ENCODE results near the gene GPBAR1.

Gene GPBAR1

DNA sequence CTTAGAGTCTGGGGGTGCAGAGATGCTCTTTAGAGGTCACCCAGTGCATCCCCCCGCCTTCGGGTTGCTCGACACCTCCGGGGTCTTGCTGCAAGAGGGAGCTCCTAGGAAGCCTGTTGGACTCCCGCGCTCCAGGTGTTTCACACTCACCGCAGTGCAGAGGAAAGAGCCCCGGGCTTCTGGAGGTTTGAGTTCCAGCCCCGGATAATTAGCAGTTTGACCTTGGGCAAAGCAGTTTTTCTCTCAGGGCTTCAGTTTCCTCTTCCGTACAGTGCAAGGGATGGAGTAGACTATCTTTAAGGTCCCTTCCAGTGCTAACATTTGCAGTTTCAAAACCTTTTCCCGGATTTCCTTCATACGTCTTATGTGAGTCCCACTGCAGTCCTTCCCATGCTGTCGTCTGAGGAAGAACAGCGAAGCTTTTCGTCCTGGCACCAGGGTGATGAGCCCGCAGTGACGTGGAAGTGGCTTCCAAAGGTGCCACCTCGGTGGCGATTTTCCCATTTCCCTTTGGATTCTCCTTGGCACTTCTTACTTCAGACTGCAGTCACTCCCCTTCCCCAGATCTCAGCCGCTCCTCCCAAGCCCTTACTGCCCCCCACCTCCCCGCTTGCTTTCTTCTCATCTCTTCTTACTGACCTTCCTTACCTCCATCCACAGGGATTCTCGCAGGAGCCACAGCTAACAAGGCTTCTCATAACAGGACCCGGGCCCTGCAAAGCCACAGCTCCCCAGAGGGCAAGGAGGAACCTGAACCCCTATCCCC is 10.1 kb downstream of the GPBAR1 start:
- Histone ChIP-seq H3K4me1 (ENCODE audit: low read length) (peaks cover 3% of the 10 kb centered on the region; the same call in 1 of the 2 replicates), H3K9ac (ENCODE audit: low read length) (peak overlapping the region; percentile 65; the same call in 1 of the 2 replicates), H3K27ac (ENCODE audit: low read length) (no peak overlapping the region), H3K9me3 (replicated peaks; ENCODE audit: insufficient read depth, low read length) (no peaks in the 10 kb centered on the region), H3K79me2 (ENCODE audit: low read length) (peaks cover 49% of the 10 kb centered on the region), H3K36me3 (replicated peaks; ENCODE audit: insufficient read depth, low read length) (no peaks in the 10 kb centered on the region; the same call in 1 of the 2 replicates), H3K4me2 (ENCODE audit: low read depth, low read length) (peak overlapping the region; percentile 95), H4K20me1 (ENCODE audit: insufficient read depth, low read length) (no peaks in the 10 kb centered on the region), H2AFZ (ENCODE audit: low read length) (peak overlapping the region; percentile 73), H3K4me3 (ENCODE audit: low read length) (peak overlapping the region; percentile 91), H3K9me2 (replicated peaks; ENCODE audit: insufficient read depth, low read length) (no peaks in the 10 kb centered on the region), H3F3A (ENCODE audit: insufficient read depth, low read length) (no peaks in the 10 kb centered on the region; the same call in 1 of the 2 replicates), H3K27me3 (replicated peaks; ENCODE audit: insufficient read depth, low read length) (no peaks in the 10 kb centered on the region)
- no peak for TF ChIP-seq EZH2 (optimal IDR thresholded peaks at IDR 0.05; ENCODE audit: low read depth, low read length)
- no peak for TF ChIP-seq EZH2phosphoT487 (IDR thresholded peaks at IDR 0.05; ENCODE audit: low read length)
- TF ChIP-seq, protein P1, sequence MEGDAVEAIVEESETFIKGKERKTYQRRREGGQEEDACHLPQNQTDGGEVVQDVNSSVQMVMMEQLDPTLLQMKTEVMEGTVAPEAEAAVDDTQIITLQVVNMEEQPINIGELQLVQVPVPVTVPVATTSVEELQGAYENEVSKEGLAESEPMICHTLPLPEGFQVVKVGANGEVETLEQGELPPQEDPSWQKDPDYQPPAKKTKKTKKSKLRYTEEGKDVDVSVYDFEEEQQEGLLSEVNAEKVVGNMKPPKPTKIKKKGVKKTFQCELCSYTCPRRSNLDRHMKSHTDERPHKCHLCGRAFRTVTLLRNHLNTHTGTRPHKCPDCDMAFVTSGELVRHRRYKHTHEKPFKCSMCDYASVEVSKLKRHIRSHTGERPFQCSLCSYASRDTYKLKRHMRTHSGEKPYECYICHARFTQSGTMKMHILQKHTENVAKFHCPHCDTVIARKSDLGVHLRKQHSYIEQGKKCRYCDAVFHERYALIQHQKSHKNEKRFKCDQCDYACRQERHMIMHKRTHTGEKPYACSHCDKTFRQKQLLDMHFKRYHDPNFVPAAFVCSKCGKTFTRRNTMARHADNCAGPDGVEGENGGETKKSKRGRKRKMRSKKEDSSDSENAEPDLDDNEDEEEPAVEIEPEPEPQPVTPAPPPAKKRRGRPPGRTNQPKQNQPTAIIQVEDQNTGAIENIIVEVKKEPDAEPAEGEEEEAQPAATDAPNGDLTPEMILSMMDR (IDR thresholded peaks at IDR 0.05; ENCODE audit: low read length) = no peak
- peak; percentile 26 for DNase-seq

DNA sequence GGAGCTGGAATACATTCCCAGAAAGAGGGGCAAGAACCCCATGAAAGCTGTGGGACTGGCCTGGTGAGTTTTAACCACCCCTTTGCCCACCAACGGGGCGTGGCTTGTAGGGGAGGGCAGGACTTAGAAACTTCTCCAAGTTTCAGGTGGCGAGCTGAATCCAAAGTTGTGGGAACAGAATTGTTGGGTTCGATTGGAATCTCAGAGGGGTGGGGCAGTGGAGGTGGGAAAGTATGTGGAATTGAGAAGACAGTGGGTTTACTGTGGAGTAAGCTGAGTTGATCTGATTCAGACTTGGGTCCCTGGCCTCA is 10.6 kb downstream of the GPBAR1 start:
- Histone ChIP-seq H3K4me3 (ENCODE audit: low read length) (peak overlapping the region; percentile 91), H3K79me2 (ENCODE audit: low read length) (peaks cover 49% of the 10 kb centered on the region), H3K9me2 (replicated peaks; ENCODE audit: insufficient read depth, low read length) (no peaks in the 10 kb centered on the region), H4K20me1 (ENCODE audit: insufficient read depth, low read length) (no peaks in the 10 kb centered on the region), H3K9me3 (replicated peaks; ENCODE audit: insufficient read depth, low read length) (no peaks in the 10 kb centered on the region), H3K4me2 (ENCODE audit: low read depth, low read length) (peak overlapping the region; percentile 95), H3K27ac (ENCODE audit: low read length) (no peak overlapping the region), H3K36me3 (replicated peaks; ENCODE audit: insufficient read depth, low read length) (no peaks in the 10 kb centered on the region; the same call in 1 of the 2 replicates), H2AFZ (ENCODE audit: low read length) (no peak overlapping the region), H3K27me3 (replicated peaks; ENCODE audit: insufficient read depth, low read length) (no peaks in the 10 kb centered on the region), H3K9ac (ENCODE audit: low read length) (peak overlapping the region; percentile 65; the same call in 1 of the 2 replicates), H3K4me1 (ENCODE audit: low read length) (peaks cover 3% of the 10 kb centered on the region; the same call in 1 of the 2 replicates), H3F3A (ENCODE audit: insufficient read depth, low read length) (no peaks in the 10 kb centered on the region; the same call in 1 of the 2 replicates)
- no peak for DNase-seq
- TF ChIP-seq, protein P1 (IDR thresholded peaks at IDR 0.05; ENCODE audit: low read length) = no peak
- no peak for TF ChIP-seq EZH2phosphoT487 (IDR thresholded peaks at IDR 0.05; ENCODE audit: low read length)
- TF ChIP-seq EZH2 (optimal IDR thresholded peaks at IDR 0.05; ENCODE audit: low read depth, low read length) = no peak

DNA sequence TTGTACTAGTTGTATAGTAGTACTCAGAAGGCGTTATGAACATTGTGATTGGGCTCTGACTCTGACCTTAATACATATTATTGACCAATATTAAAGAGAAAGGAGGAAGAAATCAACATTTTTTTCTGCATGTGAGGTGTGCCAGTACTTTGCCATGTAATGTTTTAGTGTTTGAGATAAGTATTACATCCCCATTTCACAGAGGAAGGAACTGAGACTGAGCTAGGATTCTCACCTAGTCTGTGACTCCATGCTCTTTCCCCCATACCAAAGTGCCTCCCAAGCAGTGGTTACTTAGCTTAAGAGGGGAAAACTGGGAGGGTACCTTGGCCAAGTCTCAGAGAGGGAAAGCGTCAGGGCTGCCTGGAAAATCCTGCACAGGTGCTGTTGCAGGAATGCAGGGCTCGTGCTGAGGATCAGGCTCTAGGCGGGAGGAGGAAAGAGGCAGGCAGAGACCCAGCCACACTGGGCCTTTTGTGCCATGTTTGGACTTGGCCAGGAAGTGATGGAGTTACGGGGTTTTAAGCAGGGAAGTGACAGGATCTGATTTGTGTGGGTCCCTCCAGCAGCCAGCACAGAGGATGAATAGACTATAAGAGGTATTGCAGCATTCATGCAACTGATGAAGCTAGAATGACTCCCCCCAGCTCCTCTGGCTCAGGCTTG is 11.2 kb downstream of the GPBAR1 start:
- Histone ChIP-seq H2AFZ (ENCODE audit: low read length) (no peak overlapping the region), H3K4me3 (ENCODE audit: low read length) (no peak overlapping the region), H3K9me2 (replicated peaks; ENCODE audit: insufficient read depth, low read length) (no peaks in the 10 kb centered on the region), H3K9me3 (replicated peaks; ENCODE audit: insufficient read depth, low read length) (no peaks in the 10 kb centered on the region), H3K9ac (ENCODE audit: low read length) (no peak overlapping the region), H3K4me2 (ENCODE audit: low read depth, low read length) (peak overlapping the region; percentile 95), H3K36me3 (replicated peaks; ENCODE audit: insufficient read depth, low read length) (no peaks in the 10 kb centered on the region; the same call in 1 of the 2 replicates), H3F3A (ENCODE audit: insufficient read depth, low read length) (no peaks in the 10 kb centered on the region; the same call in 1 of the 2 replicates), H3K4me1 (ENCODE audit: low read length) (peaks cover 3% of the 10 kb centered on the region; the same call in 1 of the 2 replicates), H4K20me1 (ENCODE audit: insufficient read depth, low read length) (no peaks in the 10 kb centered on the region), H3K27me3 (replicated peaks; ENCODE audit: insufficient read depth, low read length) (no peaks in the 10 kb centered on the region), H3K27ac (ENCODE audit: low read length) (no peak overlapping the region), H3K79me2 (ENCODE audit: low read length) (peaks cover 53% of the 10 kb centered on the region)
- TF ChIP-seq, protein P1 (IDR thresholded peaks at IDR 0.05; ENCODE audit: low read length) = no peak
- TF ChIP-seq EZH2phosphoT487 (IDR thresholded peaks at IDR 0.05; ENCODE audit: low read length) (no peak), EZH2 (optimal IDR thresholded peaks at IDR 0.05; ENCODE audit: low read depth, low read length) (no peak)
- no peak for DNase-seq
